ENCODE measurements around the gene HOXB9. TPM values are rescaled to one million over a fixed set of nuclear protein-coding genes. Genes with fewer than 3 reads are reported as not detected.

HOXB9 gene
- total and polyA plus RNA-seq, 10 of the 15 experiments (the other 5 are each of a cell fraction or from before 2014, with no cell fraction given): 0.01 to 0.49 (median 0.09) TPM; not detected in 5

DNA sequence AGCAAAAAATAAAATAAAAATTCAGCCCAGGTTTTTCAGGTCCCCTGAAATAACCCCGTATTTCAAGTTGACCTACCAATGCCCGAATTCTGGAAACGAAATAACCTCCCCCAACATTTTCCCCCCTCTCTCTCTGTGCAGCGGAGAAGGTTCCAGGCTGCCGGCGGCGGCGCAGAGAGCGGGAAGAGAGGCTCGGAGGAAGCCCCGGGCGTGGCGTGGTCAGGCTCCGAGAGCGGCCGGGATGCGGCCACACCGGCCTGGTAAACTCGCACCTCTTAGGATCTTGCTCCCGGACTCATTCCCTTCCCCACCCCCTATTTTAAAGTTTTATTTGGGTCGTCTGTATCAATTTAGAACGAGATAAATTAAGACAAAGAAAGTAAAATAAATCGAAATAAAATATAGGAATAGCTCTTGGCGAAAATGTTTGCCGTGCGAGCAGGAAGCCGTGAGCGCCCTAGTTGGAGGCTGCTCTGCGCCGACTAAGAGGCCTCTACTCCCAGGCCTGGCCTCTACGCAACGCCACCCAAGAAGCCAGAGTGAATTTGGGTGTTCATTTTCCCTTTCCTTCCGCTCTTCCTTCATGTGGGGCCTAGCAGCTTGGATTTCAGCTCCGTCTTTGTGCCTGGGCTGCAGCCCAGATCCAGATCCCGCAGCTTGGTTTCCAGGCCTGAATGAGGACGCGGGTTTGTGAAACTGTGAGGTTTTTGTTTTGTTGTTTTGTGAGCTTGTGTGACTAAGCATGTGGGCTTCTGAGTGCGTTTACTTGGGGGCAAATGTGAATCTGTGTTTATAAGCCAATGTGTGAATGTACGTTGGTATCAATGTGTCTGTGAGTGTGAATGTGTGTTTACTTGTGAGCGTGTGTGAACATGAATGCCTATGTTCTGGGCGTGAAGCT is 19.9 kb downstream of the HOXB9 start:
- intact Hi-C loops (cut with micrococcal nuclease; ENCODE audit: unreplicated experiment): no loop called here
- TF ChIP-seq, protein P1, sequence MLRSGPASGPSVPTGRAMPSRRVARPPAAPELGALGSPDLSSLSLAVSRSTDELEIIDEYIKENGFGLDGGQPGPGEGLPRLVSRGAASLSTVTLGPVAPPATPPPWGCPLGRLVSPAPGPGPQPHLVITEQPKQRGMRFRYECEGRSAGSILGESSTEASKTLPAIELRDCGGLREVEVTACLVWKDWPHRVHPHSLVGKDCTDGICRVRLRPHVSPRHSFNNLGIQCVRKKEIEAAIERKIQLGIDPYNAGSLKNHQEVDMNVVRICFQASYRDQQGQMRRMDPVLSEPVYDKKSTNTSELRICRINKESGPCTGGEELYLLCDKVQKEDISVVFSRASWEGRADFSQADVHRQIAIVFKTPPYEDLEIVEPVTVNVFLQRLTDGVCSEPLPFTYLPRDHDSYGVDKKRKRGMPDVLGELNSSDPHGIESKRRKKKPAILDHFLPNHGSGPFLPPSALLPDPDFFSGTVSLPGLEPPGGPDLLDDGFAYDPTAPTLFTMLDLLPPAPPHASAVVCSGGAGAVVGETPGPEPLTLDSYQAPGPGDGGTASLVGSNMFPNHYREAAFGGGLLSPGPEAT (IDR thresholded peaks at IDR 0.05; ENCODE audit: low read depth): no peak
- TF ChIP-seq, protein P2, sequence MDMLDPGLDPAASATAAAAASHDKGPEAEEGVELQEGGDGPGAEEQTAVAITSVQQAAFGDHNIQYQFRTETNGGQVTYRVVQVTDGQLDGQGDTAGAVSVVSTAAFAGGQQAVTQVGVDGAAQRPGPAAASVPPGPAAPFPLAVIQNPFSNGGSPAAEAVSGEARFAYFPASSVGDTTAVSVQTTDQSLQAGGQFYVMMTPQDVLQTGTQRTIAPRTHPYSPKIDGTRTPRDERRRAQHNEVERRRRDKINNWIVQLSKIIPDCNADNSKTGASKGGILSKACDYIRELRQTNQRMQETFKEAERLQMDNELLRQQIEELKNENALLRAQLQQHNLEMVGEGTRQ (IDR thresholded peaks at IDR 0.05; ENCODE audit: borderline replicate concordance, low read depth, low read length): no peak
- TF ChIP-seq RUNX3 (IDR thresholded peaks at IDR 0.05; ENCODE audit: low read length) (no peak), POLR2AphosphoS2 (IDR thresholded peaks at IDR 0.05; ENCODE audit: low read depth, low read length) (no peak), TBL1XR1 (IDR thresholded peaks at IDR 0.05; ENCODE audit: low read depth, low read length) (no peak), CBFB (IDR thresholded peaks at IDR 0.05; ENCODE audit: low read depth) (no peak), PAX8 (IDR thresholded peaks at IDR 0.05) (no peak), ZZZ3 (IDR thresholded peaks at IDR 0.05; ENCODE audit: control insufficient read depth, insufficient read length, low read depth) (no peak)
- TF ChIP-seq, protein P3, sequence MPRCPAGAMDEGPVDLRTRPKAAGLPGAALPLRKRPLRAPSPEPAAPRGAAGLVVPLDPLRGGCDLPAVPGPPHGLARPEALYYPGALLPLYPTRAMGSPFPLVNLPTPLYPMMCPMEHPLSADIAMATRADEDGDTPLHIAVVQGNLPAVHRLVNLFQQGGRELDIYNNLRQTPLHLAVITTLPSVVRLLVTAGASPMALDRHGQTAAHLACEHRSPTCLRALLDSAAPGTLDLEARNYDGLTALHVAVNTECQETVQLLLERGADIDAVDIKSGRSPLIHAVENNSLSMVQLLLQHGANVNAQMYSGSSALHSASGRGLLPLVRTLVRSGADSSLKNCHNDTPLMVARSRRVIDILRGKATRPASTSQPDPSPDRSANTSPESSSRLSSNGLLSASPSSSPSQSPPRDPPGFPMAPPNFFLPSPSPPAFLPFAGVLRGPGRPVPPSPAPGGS (IDR thresholded peaks at IDR 0.05; ENCODE audit: borderline replicate concordance, insufficient read depth, low read depth, low read length, poor library complexity, severe bottlenecking): no peak
- no TSS peak for BruUV-seq (replicated peaks)
- no peaks in the 10 kb centered on the region for H4K20me1 ChIP-seq (ENCODE audit: control insufficient read depth, insufficient read depth)
- ChIA-PET RAD21 (ENCODE audit: unreplicated experiment) (interaction anchor here (0.8 to 1.4 kb wide), 3 partner anchors 12 to 272 kb away, joined by 3 to 5 read pairs (median 3); partner anchors contain the start of gene HOXB5), POLR2A (no interaction called here), SMC1A (ENCODE audit: uncharacterized antibody, unreplicated experiment) (interaction anchor here (1.2 to 1.3 kb wide), 2 partner anchors 9 to 12 kb away, joined by 3 to 4 read pairs; no protein-coding TSS in a partner anchor), CTCF (interaction anchor here (0.7 to 2.3 kb wide), 4 partner anchors 23 to 347 kb away, joined by 3 to 6 read pairs (median 4); no protein-coding TSS in a partner anchor)
- no peak overlapping the region for H3K4me3 ChIP-seq
- DNase-seq (ENCODE audit: low read depth, low spot score) (no peak), ATAC-seq (no peak), FAIRE-seq (no peak)
- no peaks in the 10 kb centered on the region for H3K36me3 ChIP-seq (ENCODE audit: control insufficient read depth in 2 of 2, insufficient read depth in 2 of 2, low read length in 1 of 2)
- H3K27me3 ChIP-seq (replicated peaks in 1 of 2; ENCODE audit: control insufficient read depth in 2 of 2, insufficient read depth in 2 of 2, low read length in 1 of 2): peaks cover 5 to 9% of the 10 kb centered on the region in 2 experiments
- H3K79me2 ChIP-seq (ENCODE audit: control insufficient read depth, insufficient read depth, low read length): no peaks in the 10 kb centered on the region
- no peak overlapping the region for H3K4me2 ChIP-seq (ENCODE audit: control insufficient read depth, insufficient read depth)
- H3K4me1 ChIP-seq (ENCODE audit: control insufficient read depth, insufficient read depth, low read length): peaks cover 5% of the 10 kb centered on the region
- no peak overlapping the region for H3K9ac ChIP-seq (ENCODE audit: control insufficient read depth, insufficient read depth, low read length)
- in situ Hi-C loops (cut with MboI): no loop called here
- WGBS (ENCODE audit: insufficient coverage, insufficient replicate concordance, low lambda C conversion rate, missing lambda C conversion rate): 90% methylated on average over 41 of the region's 41 CpGs
- no peak overlapping the region for H3K27ac ChIP-seq (ENCODE audit: control insufficient read depth, insufficient read depth)
- H3K9me3 ChIP-seq (replicated peaks; ENCODE audit: control insufficient read depth, insufficient read depth, low read length): no peaks in the 10 kb centered on the region
- H2AFZ ChIP-seq (ENCODE audit: control insufficient read depth, low read depth, low read length): no peak overlapping the region
